ENCODE measurements around the gene TRIM10.
"Not testable (repeated sequence)": the region's sequence is repeated elsewhere in the genome, so short reads cannot be mapped to it uniquely, and the experiment has no call there.

The TRIM10 gene

GRCh38 chr6:30171677-30172471, 10.9 kb upstream of the TRIM10 start:
- DNase-seq, result no peak

- DNase-seq, result peak; percentile 13
Measured at GRCh38 chr6:30169658-30170614, 8.9 kb upstream of the TRIM10 start.

- DNase-seq, result no peak
Measured at GRCh38 chr6:30168741-30169140, 7.7 kb upstream of the TRIM10 start.

- no peak for DNase-seq
Measured at GRCh38 chr6:30167101-30167500, 6.1 kb upstream of the TRIM10 start.

- DNase-seq, result not testable (repeated sequence)
Measured at GRCh38 chr6:30165238-30165637, 4.2 kb upstream of the TRIM10 start.

- no peak for DNase-seq
Measured at GRCh38 chr6:30164714-30165113, 3.7 kb upstream of the TRIM10 start.

GRCh38 chr6:30163918-30164654, 3.1 kb upstream of the TRIM10 start:
- DNase-seq, result no peak

GRCh38 chr6:30163090-30163917, 2.3 kb upstream of the TRIM10 start, which contains the start of gene TRIM15:
Gene TRIM15, plus strand, starts transcription at chr6:30163546. Its CDS starts 139 bp downstream, at chr6:30163685.
- no peak for DNase-seq

- DNase-seq, result no peak
Measured at GRCh38 chr6:30162265-30163089, 1.5 kb upstream of the TRIM10 start.

- no peak for DNase-seq
Measured at GRCh38 chr6:30160008-30160784, 815 bp downstream of the TRIM10 start.

GRCh38 chr6:30158475-30159040, 2.5 kb downstream of the TRIM10 start:
- no peak for DNase-seq

- DNase-seq, result no peak
Measured at GRCh38 chr6:30157999-30158398, 3.0 kb downstream of the TRIM10 start.

- DNase-seq, result no peak
Measured at GRCh38 chr6:30157581-30157980, 3.4 kb downstream of the TRIM10 start.

GRCh38 chr6:30156774-30157173, 4.2 kb downstream of the TRIM10 start:
- DNase-seq, result no peak

GRCh38 chr6:30156262-30156599, 4.8 kb downstream of the TRIM10 start:
- peak; percentile 23 for DNase-seq

- no peak for DNase-seq
Measured at GRCh38 chr6:30155520-30156261, 5.3 kb downstream of the TRIM10 start.

- peak; percentile 82 for DNase-seq
Measured at GRCh38 chr6:30154709-30155519, 6.1 kb downstream of the TRIM10 start.

- DNase-seq, result no peak
Measured at GRCh38 chr6:30154061-30154460, 7.0 kb downstream of the TRIM10 start.
